HUES6 (cell line): ENCODE data around the gene SMLR1.

Source experiments
- H3K27ac ChIP-seq: 2 replicates; pipeline ENCODE4 v1.7.0; 2013; ENCODE audit warnings: low read depth, mild to moderate bottlenecking, low read length, inconsistent platforms
- H3K27me3 ChIP-seq: 2 replicates; pipeline ENCODE4 v1.6.1; 2013; ENCODE audit warnings: low read length; ENCODE audit not compliant: control insufficient read depth, insufficient read depth
- H3K36me3 ChIP-seq: 2 replicates; pipeline ENCODE4 v1.6.1; 2013; ENCODE audit warnings: low read length; ENCODE audit not compliant: control insufficient read depth, insufficient read depth
- H3K4me1 ChIP-seq: 2 replicates; pipeline ENCODE4 v1.6.1; 2013; ENCODE audit warnings: low read length; ENCODE audit not compliant: control insufficient read depth, insufficient read depth
- H3K4me3 ChIP-seq: 2 replicates; pipeline ENCODE4 v1.5.1; 2013; ENCODE audit warnings: low read depth, low read length
- H3K9ac ChIP-seq: one replicate; pipeline ENCODE4 v1.6.1; 2013; ENCODE audit warnings: mild to moderate bottlenecking, low read length
- H3K9me3 ChIP-seq: 2 replicates; pipeline ENCODE4 v1.6.1; 2013; ENCODE audit warnings: low read depth, low read length; ENCODE audit not compliant: control insufficient read depth, insufficient read depth

Gene SMLR1

GRCh38 chr6:130840050-130840449, 12.8 kb downstream of the SMLR1 start:
- no peak overlapping the region for H3K9ac ChIP-seq
- H3K4me1 ChIP-seq, result peaks cover 17% of the 10 kb centered on the region
- no peaks in the 10 kb centered on the region for H3K27me3 ChIP-seq
- H3K9me3 ChIP-seq, result no peaks in the 10 kb centered on the region
- peak overlapping the region; percentile 48; the same call in 1 of the 2 replicates for H3K27ac ChIP-seq
- no peaks in the 10 kb centered on the region for H3K36me3 ChIP-seq
- H3K4me3 ChIP-seq, result no peak overlapping the region

- Histone ChIP-seq H3K36me3 (no peaks in the 10 kb centered on the region), H3K9ac (no peak overlapping the region), H3K27me3 (no peaks in the 10 kb centered on the region), H3K4me3 (no peak overlapping the region), H3K9me3 (no peaks in the 10 kb centered on the region), H3K27ac (no peak overlapping the region), H3K4me1 (peaks cover 17% of the 10 kb centered on the region)
These were observed 14.0 kb downstream of the SMLR1 start for GRCh38 chr6:130841128-130841728.

GRCh38 chr6:130843575-130844320, 16.5 kb downstream of the SMLR1 start:
- H3K27me3 ChIP-seq, result no peaks in the 10 kb centered on the region
- H3K36me3 ChIP-seq, result no peaks in the 10 kb centered on the region
- no peak overlapping the region for H3K27ac ChIP-seq
- no peaks in the 10 kb centered on the region for H3K9me3 ChIP-seq
- H3K9ac ChIP-seq, result no peak overlapping the region
- H3K4me3 ChIP-seq, result no peak overlapping the region
- peaks cover 19% of the 10 kb centered on the region for H3K4me1 ChIP-seq

GRCh38 chr6:130846501-130846900, 19.3 kb downstream of the SMLR1 start:
- H3K27me3 ChIP-seq, result no peaks in the 10 kb centered on the region
- no peak overlapping the region for H3K4me3 ChIP-seq
- no peaks in the 10 kb centered on the region for H3K9me3 ChIP-seq
- H3K4me1 ChIP-seq, result peaks cover 13% of the 10 kb centered on the region; the same call in 1 of the 2 replicates
- no peaks in the 10 kb centered on the region for H3K36me3 ChIP-seq
- H3K27ac ChIP-seq, result no peak overlapping the region
- H3K9ac ChIP-seq, result no peak overlapping the region

GRCh38 chr6:130847001-130847910, 20.1 kb downstream of the SMLR1 start:
- H3K4me1 ChIP-seq, result peaks cover 11% of the 10 kb centered on the region; the same call in 1 of the 2 replicates
- H3K9ac ChIP-seq, result no peak overlapping the region
- no peaks in the 10 kb centered on the region for H3K9me3 ChIP-seq
- no peaks in the 10 kb centered on the region for H3K36me3 ChIP-seq
- no peak overlapping the region for H3K27ac ChIP-seq
- H3K4me3 ChIP-seq, result no peak overlapping the region
- H3K27me3 ChIP-seq, result no peaks in the 10 kb centered on the region

- Histone ChIP-seq H3K27me3 (no peaks in the 10 kb centered on the region), H3K4me3 (no peak overlapping the region), H3K9me3 (no peaks in the 10 kb centered on the region), H3K9ac (no peak overlapping the region), H3K36me3 (no peaks in the 10 kb centered on the region), H3K4me1 (peaks cover 19% of the 10 kb centered on the region), H3K27ac (no peak overlapping the region)
These were observed 21.7 kb downstream of the SMLR1 start for GRCh38 chr6:130848945-130849344.

GRCh38 chr6:130849594-130849993, 22.4 kb downstream of the SMLR1 start:
- Histone ChIP-seq H3K9me3 (no peaks in the 10 kb centered on the region), H3K4me1 (peaks cover 21% of the 10 kb centered on the region), H3K4me3 (no peak overlapping the region), H3K36me3 (no peaks in the 10 kb centered on the region), H3K27me3 (no peaks in the 10 kb centered on the region), H3K9ac (no peak overlapping the region), H3K27ac (no peak overlapping the region)

- Histone ChIP-seq H3K36me3 (no peaks in the 10 kb centered on the region), H3K9ac (no peak overlapping the region), H3K27ac (no peak overlapping the region)
These were observed 23.8 kb downstream of the SMLR1 start for GRCh38 chr6:130851026-130851425.

GRCh38 chr6:130852844-130853554, 25.8 kb downstream of the SMLR1 start:
- H3K36me3 ChIP-seq, result peaks cover 5% of the 10 kb centered on the region; the same call in 1 of the 2 replicates
- H3K27me3 ChIP-seq, result no peaks in the 10 kb centered on the region
- no peaks in the 10 kb centered on the region for H3K9me3 ChIP-seq
- no peak overlapping the region for H3K9ac ChIP-seq
- no peak overlapping the region for H3K27ac ChIP-seq
- no peak overlapping the region for H3K4me3 ChIP-seq
- peaks cover 22% of the 10 kb centered on the region for H3K4me1 ChIP-seq

More at GRCh38 chr6:130851026-130851425, 23.8 kb downstream of the SMLR1 start:
- Histone ChIP-seq H3K4me1 (peaks cover 21% of the 10 kb centered on the region), H3K4me3 (no peak overlapping the region), H3K27me3 (no peaks in the 10 kb centered on the region), H3K9me3 (no peaks in the 10 kb centered on the region)

GRCh38 chr6:130853555-130854183, 26.5 kb downstream of the SMLR1 start:
- Histone ChIP-seq H3K9ac (no peak overlapping the region), H3K9me3 (no peaks in the 10 kb centered on the region), H3K4me1 (peaks cover 27% of the 10 kb centered on the region), H3K36me3 (peaks cover 5% of the 10 kb centered on the region; the same call in 1 of the 2 replicates), H3K4me3 (no peak overlapping the region), H3K27me3 (no peaks in the 10 kb centered on the region), H3K27ac (no peak overlapping the region)
